ENCODE measurements around the gene GOLGA7B.

Gene GOLGA7B

DNA sequence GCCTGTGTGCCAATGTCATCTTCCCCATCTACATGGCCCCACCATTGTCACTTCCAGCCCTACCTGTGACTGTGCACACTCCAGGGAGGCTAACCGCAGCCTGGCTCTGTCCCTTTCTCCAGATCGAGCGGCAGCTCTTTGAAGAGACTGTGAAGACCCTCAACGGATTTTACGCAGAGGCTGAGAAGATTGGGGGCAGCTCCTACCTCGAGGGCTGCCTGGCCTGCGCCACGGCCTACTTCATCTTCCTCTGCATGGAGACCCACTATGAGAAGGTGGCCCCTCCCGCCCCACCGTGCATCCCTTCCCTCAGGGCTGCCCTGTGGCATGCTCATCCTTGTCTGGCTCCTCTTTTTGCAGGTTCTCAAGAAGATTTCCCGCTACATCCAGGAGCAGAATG is 14.2 kb downstream of the GOLGA7B start:
- Mint-ChIP-seq H3K27me3 (no peaks in the 10 kb centered on the region), H3K9me3 (no peaks in the 10 kb centered on the region), H3K4me1 (ENCODE audit: low read depth in 2 of 2) (peaks cover 6 to 12% of the 10 kb centered on the region in 2 donors), H3K36me3 (ENCODE audit: insufficient read depth) (no peaks in the 10 kb centered on the region), H3K27ac (no peak overlapping the region), H3K4me3 (no peak overlapping the region)
- DNase-seq, result no peak
- ATAC-seq (replicated peaks), result no peak

DNA sequence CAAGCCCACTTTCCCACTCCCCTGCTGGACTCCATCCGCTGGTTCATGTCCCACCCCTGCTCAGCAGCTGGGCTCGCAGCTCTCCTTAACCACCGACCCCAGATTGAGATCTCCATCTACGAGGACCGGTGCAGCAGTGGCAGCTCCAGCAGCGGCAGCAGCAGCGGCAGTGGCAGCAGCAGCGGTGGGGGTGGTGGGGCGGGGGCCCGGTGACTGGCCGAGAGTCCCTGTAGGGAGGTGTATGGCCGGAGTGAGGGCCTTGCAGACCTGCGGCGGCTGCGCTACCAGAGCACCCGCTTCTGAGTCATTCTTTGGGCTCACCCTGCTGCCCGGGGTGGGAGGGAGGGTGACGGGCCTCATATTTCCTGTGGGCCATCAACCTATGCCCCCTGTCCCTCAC is 15.8 kb downstream of the GOLGA7B start:
- ATAC-seq (replicated peaks), result no peak
- no peak for DNase-seq
- peaks cover 19 to 23% of the 10 kb centered on the region in 2 donors for H3K4me1 Mint-ChIP-seq (ENCODE audit: low read depth in 2 of 2)
- H3K9me3 Mint-ChIP-seq, result no peaks in the 10 kb centered on the region
- no peak overlapping the region for H3K27ac Mint-ChIP-seq
- no peak overlapping the region for H3K4me3 Mint-ChIP-seq
- H3K36me3 Mint-ChIP-seq (ENCODE audit: insufficient read depth), result no peaks in the 10 kb centered on the region
- no peaks in the 10 kb centered on the region for H3K27me3 Mint-ChIP-seq

DNA sequence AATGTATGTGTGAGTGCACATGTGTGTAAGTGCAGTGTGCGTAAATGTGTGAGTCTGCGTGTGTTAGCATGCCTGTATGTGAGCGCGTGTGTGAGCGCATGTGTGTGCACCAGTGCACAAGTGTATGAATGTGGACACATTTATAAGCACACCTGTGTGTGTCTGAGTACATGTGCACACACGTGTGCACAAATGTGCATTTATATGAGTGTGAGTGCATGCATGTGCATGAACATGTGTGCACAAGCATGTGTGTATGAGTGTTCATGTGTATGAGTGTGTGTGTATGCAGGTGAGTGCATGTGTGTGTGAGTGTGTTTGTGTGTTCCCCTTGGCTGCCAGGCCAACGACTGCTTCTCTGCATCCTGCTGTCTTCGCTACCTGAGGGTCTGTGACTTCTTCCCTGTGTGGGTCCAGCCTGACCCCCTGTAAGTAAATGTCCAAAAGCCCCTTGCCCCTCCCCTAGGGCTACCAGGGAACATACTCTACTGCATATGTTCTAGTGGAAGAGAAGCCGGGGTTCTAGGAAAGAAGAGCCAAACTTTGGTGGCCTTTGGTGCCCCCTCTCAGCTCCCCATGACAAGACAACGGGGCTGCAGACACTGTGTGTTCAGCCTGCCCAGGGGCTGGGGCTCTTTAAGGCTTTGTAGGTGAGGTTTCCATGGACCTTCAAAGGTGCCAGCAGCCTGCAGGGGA is 17.0 kb downstream of the GOLGA7B start:
- H3K9me3 Mint-ChIP-seq, result no peaks in the 10 kb centered on the region
- no peaks in the 10 kb centered on the region for H3K27me3 Mint-ChIP-seq
- H3K4me1 Mint-ChIP-seq (ENCODE audit: low read depth in 2 of 2), result peaks cover 19% of the 10 kb centered on the region in 2 donors
- no peaks in the 10 kb centered on the region for H3K36me3 Mint-ChIP-seq (ENCODE audit: insufficient read depth)
- ATAC-seq (replicated peaks) (no peak), DNase-seq (no peak)
- H3K27ac Mint-ChIP-seq, result peak overlapping the region; percentile 28 to 38
- H3K4me3 Mint-ChIP-seq, result no peak overlapping the region

DNA sequence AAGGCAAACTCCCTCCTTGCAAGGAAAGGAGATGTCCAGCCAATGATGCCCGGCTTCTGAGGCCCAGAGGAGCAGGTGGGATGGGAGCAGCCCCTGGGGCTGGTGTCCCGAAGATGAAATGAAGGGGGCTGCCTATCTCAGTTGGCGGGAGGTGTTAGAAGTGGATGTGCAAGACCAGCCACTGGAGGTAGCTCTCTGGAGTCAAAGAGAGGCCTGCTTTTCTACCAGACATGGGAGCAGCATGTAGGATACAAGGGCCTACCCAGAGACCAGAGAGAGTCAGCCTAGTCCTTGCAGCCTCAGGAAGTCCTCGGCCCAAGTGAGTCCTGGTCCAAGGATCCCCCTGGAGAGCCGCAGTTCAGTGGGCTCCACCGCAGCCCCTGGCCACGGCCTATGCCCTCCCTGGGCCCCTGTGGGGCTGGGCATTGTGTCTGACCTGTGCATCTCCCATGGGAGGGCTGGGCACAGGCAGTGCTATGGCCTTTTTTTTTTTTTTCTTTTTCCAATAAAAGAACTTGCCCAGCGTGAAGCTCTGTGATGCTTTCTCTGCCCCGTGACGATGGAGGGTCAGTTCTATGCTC is 17.7 kb downstream of the GOLGA7B start:
- no peak for DNase-seq
- Mint-ChIP-seq H3K27me3 (no peaks in the 10 kb centered on the region), H3K36me3 (ENCODE audit: insufficient read depth) (no peaks in the 10 kb centered on the region), H3K4me1 (ENCODE audit: low read depth in 2 of 2) (peaks cover 19% of the 10 kb centered on the region in 2 donors), H3K27ac (peak overlapping the region; percentile 28 to 41), H3K9me3 (no peaks in the 10 kb centered on the region), H3K4me3 (no peak overlapping the region)
- ATAC-seq (replicated peaks), result no peak

DNA sequence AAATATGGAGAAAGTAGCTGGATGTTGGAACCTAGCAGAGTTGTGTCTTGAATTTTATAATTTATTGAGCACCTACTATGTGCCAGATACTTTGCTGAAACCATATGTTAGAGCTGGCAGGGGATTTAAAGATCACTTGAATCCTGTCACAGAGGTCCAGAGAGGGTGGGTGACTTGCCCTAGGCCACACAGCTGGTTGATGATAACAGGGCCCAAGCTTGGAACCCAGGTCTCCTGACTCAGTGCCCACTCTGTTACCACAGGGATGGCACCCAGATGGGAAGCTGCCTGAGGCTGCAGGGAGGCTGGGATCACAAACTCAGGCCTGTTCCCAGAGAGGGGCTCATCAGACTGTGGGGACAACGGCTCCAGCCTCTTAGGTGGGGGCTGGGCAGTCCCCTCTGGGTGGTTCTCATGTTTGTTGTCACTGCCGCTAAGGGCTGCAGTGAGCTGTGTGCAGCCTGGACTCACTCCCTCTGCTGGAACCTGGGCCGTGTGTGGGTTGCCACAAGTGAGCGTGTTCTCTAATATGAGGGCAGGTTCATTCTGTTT is 18.6 kb downstream of the GOLGA7B start:
- H3K27ac Mint-ChIP-seq, result peak overlapping the region; percentile 28 to 41
- H3K4me1 Mint-ChIP-seq (ENCODE audit: low read depth in 2 of 2), result peaks cover 19% of the 10 kb centered on the region in 2 donors
- H3K36me3 Mint-ChIP-seq (ENCODE audit: insufficient read depth), result no peaks in the 10 kb centered on the region
- no peaks in the 10 kb centered on the region for H3K27me3 Mint-ChIP-seq
- H3K9me3 Mint-ChIP-seq, result no peaks in the 10 kb centered on the region
- ATAC-seq (replicated peaks), result no peak
- H3K4me3 Mint-ChIP-seq, result peak overlapping the region in 1 of 2 donors; percentile 74
- DNase-seq, result no peak

DNA sequence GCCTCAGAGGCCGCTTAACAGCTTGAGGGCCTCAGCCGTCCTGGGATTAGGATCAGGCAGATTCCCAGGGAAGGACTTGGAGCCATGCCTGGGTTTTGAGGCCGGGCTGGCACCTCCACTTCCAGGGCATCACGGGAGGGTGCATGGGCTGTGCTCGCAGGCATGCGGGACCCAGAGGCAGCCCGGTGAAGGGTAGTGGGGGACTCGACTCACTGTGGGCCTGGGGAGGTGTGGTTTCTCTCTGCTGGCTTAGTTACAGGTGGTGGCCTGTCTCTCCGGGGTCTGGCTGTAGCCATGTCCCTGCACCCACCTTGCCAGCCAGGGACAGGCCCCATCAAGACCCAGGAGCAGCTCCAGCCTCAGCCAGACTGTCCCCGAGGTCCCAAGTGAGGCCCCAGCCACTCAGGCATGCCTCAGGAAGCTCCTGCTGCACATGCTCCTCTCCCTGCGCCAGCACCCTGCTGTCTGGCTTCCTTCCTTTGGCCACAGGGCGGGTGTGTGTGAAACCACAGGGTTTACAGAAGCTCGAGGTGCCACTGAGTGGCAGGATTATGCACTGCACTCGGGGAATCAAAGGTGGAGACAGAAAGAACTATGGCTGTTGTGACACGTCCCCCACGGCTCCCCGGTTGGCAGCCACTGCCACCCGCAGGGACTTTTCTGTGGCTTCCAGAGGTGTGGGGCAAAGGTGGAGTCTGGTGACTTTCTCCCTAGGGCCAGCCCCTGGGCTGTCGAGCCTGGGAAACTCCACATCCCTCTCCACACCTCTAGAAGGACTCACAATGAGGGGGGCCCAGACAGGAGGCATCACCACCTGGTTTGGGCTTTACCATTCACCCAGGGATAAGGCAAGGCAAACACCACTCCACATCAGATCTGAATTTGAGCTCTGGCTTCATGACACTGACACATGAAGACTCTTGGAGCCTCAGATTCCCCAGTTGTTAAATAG is 19.7 kb downstream of the GOLGA7B start:
- Mint-ChIP-seq H3K4me3 (peak overlapping the region; percentile 60 to 74), H3K4me1 (ENCODE audit: low read depth in 2 of 2) (peaks cover 19% of the 10 kb centered on the region in 2 donors), H3K27ac (peak overlapping the region; percentile 82 to 88)

DNA sequence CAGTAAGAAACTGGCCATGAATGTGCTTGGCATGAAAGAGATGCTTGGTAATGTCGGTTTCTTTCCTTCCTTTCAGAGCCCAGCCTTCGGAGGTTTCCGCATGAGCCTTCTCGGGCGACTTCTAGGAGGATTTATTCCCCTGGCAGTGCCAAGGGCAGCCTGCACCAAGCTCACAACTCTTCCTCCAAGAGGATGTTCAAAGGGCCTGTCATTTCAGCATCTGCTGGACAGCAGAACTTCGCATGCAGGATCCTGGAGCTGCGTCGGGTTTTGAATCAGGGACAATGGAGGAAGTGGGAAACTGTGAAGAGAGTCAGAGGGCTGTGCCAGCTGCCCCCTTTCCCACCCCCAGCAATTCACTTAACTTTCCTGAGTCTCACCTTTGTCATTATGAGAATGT is 21.3 kb downstream of the GOLGA7B start:
- H3K36me3 Mint-ChIP-seq (ENCODE audit: insufficient read depth), result no peaks in the 10 kb centered on the region
- no peak for ATAC-seq (replicated peaks)
- H3K4me1 Mint-ChIP-seq (ENCODE audit: low read depth in 2 of 2), result peaks cover 17 to 19% of the 10 kb centered on the region in 2 donors
- H3K9me3 Mint-ChIP-seq, result no peaks in the 10 kb centered on the region
- no peak for DNase-seq
- H3K27me3 Mint-ChIP-seq, result peaks cover 0 to 9% of the 10 kb centered on the region in 2 donors
- no peak overlapping the region for H3K27ac Mint-ChIP-seq
- H3K4me3 Mint-ChIP-seq, result no peak overlapping the region

More for the DNA sequence above, 19.7 kb downstream of the GOLGA7B start:
- DNase-seq (peak; percentile 82 to 89 (median 84)), ATAC-seq (replicated peaks) (peak; percentile 97)
- Mint-ChIP-seq H3K27me3 (no peaks in the 10 kb centered on the region), H3K36me3 (ENCODE audit: insufficient read depth) (no peaks in the 10 kb centered on the region), H3K9me3 (no peaks in the 10 kb centered on the region)

DNA sequence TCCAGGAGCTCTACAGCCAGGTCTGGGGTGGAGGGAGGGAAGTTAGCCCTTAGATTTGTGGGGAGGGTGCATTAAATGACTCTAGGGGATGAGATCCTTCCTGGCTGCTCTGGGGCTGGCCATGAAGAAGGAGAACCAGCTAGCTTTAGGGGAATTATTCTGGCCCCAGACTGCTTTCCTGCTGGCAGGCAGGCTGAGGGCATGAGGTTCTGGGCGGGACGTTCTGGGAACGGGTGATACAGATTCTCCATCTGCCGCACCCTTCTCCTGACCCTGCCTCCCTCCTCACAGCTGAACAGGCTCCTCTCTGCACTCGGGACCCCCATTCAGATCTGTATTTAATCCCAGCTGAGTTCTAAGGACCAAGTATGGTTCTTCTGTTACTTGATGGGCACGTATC is 23.9 kb downstream of the GOLGA7B start:
- no peaks in the 10 kb centered on the region for H3K9me3 Mint-ChIP-seq
- H3K4me1 Mint-ChIP-seq (ENCODE audit: low read depth in 2 of 2), result peaks cover 13 to 14% of the 10 kb centered on the region in 2 donors
- H3K4me3 Mint-ChIP-seq, result no peak overlapping the region
- ATAC-seq (replicated peaks) (no peak), DNase-seq (no peak)
- H3K27me3 Mint-ChIP-seq, result peaks cover 0 to 9% of the 10 kb centered on the region in 2 donors
- no peak overlapping the region for H3K27ac Mint-ChIP-seq
- H3K36me3 Mint-ChIP-seq (ENCODE audit: insufficient read depth), result no peaks in the 10 kb centered on the region

DNA sequence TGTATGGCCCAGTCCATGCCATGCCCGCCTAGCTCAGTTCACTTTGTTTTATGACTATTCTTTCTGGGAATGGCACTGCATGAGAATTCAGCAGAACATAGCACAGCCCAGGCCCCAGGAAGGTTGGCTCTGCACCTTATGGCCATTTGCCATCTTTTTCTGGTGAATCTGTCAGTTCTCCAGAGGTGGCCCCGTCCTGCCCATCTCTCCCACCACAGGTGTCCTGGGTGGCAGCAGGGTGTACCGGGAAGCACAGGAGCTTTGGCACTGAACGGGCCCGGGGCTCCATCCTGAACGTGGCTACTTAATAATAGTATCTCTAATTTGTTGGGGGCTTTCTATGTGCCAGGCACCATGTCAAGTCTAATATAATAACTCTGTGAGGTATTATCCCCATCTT is 24.7 kb downstream of the GOLGA7B start:
- no peaks in the 10 kb centered on the region for H3K9me3 Mint-ChIP-seq
- peaks cover 3 to 9% of the 10 kb centered on the region in 2 donors for H3K27me3 Mint-ChIP-seq
- H3K4me1 Mint-ChIP-seq (ENCODE audit: low read depth in 2 of 2), result peaks cover 6 to 8% of the 10 kb centered on the region in 2 donors
- no peak for DNase-seq
- no peak overlapping the region for H3K4me3 Mint-ChIP-seq
- H3K36me3 Mint-ChIP-seq (ENCODE audit: insufficient read depth), result no peaks in the 10 kb centered on the region
- ATAC-seq (replicated peaks), result no peak
- H3K27ac Mint-ChIP-seq, result no peak overlapping the region

DNA sequence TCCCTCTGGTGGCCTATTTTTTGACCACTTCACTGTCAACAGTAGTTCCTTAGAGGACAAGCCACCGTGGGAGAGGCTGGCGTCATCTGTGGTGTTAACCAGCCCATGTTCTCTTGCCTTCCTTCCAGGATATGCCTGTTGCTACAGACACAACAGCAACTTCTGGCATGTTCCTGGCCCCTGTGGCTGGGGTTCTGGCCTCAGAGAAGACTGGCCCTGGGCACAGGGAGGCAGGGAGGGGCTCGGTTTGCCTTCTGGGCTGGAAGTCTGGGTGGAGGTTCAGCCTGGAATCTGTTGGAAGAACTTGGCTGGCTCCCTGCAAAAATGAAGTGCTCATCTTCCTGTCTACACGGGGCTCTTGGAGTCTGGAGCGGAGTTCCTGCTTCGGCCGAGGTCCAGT is 25.7 kb downstream of the GOLGA7B start:
- Mint-ChIP-seq H3K27ac (no peak overlapping the region), H3K4me3 (no peak overlapping the region), H3K9me3 (no peaks in the 10 kb centered on the region), H3K36me3 (ENCODE audit: insufficient read depth) (no peaks in the 10 kb centered on the region), H3K4me1 (ENCODE audit: low read depth in 2 of 2) (no peaks in the 10 kb centered on the region), H3K27me3 (peaks cover 5 to 9% of the 10 kb centered on the region in 2 donors)
- ATAC-seq (replicated peaks) (no peak), DNase-seq (no peak)

DNA sequence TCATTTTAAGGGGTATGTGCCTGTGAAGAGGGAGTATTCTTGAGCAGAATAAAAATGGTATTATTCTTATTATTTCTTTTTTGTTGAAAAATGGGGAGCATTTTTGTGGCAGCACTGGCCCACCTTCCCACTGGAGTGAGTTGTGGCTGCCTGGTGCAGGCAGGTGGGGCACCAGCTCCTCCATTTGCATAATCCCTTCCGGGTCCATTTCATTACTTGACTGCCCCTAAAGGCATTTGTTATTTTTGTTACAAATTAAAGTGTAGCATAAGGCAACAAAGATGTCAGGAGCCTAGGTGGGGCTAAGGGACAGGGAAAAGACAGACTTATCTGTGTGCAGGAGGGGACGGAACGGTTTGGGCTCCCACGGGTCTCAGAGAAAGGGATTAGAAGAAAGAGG is 26.8 kb downstream of the GOLGA7B start:
- Mint-ChIP-seq H3K27me3 (peaks cover 10 to 13% of the 10 kb centered on the region in 2 donors), H3K36me3 (ENCODE audit: insufficient read depth) (no peaks in the 10 kb centered on the region), H3K27ac (no peak overlapping the region), H3K9me3 (no peaks in the 10 kb centered on the region), H3K4me3 (no peak overlapping the region), H3K4me1 (ENCODE audit: low read depth in 2 of 2) (no peaks in the 10 kb centered on the region)
- DNase-seq (no peak), ATAC-seq (replicated peaks) (no peak)

DNA sequence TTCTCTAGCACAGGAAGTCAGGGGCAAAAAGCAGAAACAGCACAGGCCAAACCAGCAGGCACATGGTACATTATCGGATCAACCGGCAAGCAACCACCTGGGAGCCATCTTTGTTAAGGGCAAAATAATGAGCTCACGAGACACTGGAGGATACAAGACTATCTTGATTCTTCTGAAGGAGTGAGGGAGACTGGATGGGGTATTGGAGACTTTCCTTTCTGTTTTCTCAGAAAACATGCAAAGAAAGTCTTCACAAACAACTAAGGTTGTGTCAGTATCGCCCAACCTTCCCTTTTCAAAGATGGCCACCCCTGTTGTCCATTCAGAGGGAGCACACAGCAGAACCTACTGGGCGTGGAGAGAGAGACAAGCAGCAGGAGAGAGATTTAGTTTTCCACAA is 29.6 kb downstream of the GOLGA7B start:
- no peaks in the 10 kb centered on the region for H3K36me3 Mint-ChIP-seq (ENCODE audit: insufficient read depth)
- no peak overlapping the region for H3K4me3 Mint-ChIP-seq
- no peak overlapping the region for H3K27ac Mint-ChIP-seq
- peaks cover 4 to 14% of the 10 kb centered on the region in 2 donors for H3K4me1 Mint-ChIP-seq (ENCODE audit: low read depth in 2 of 2)
- no peaks in the 10 kb centered on the region for H3K9me3 Mint-ChIP-seq
- no peak for ATAC-seq (replicated peaks)
- DNase-seq, result no peak
- H3K27me3 Mint-ChIP-seq, result peaks cover 16 to 26% of the 10 kb centered on the region in 2 donors

DNA sequence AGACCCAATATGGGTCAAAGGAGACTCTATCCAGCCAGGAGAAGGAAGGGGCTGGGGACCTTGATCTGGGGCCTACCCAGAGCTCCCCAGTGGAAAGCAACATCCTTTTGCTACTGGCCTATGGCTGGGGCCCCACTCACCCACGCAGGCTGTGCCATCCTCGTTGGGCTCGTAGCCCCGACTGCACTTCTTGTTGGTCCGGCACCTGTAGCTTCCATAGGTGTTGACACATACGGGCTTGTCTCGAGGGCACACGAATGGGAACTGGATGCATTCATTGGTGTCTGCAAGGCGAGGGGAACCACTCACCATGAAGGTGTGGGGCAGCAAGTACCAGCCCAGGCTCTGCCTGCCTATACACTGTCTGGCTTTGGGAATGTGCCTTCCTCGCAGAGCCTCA is 30.5 kb downstream of the GOLGA7B start:
- peaks cover 16 to 23% of the 10 kb centered on the region in 2 donors for H3K27me3 Mint-ChIP-seq
- H3K4me3 Mint-ChIP-seq, result no peak overlapping the region
- no peaks in the 10 kb centered on the region for H3K36me3 Mint-ChIP-seq (ENCODE audit: insufficient read depth)
- peaks cover 4 to 14% of the 10 kb centered on the region in 2 donors for H3K4me1 Mint-ChIP-seq (ENCODE audit: low read depth in 2 of 2)
- no peak for DNase-seq
- no peak for ATAC-seq (replicated peaks)
- no peaks in the 10 kb centered on the region for H3K9me3 Mint-ChIP-seq
- H3K27ac Mint-ChIP-seq, result no peak overlapping the region

Data from effector memory CD8-positive, alpha-beta T cell (primary cell).